ENCODE measurements around the gene MAGEB4. TPM values are rescaled to one million over a fixed set of nuclear protein-coding genes. Genes with fewer than 3 reads are reported as not detected.

MAGEB4 gene
- total RNA-seq, 2 donors from 2014 or later, result not detected

- no peaks in the 10 kb centered on the region for H3K27me3 ChIP-seq
- no peaks in the 10 kb centered on the region for H3K9me3 ChIP-seq
- 63% methylated on average over 4 of the region's 4 CpGs; no CpG with 5 or more reads in 1 of the 2 donors for WGBS, 2 donors
- TF ChIP-seq POLR2A (IDR thresholded peaks at IDR 0.05) (no peak), CTCF (IDR thresholded peaks at IDR 0.05) (no peak)
- DNase-seq, result no peak
- H3K4me1 ChIP-seq, result no peaks in the 10 kb centered on the region
- no peak within 1 kb of the TSS for H3K4me3 ChIP-seq
- H3K36me3 ChIP-seq (replicated peaks in 1 of 2; ENCODE audit: insufficient read depth in 1 of 2, low read depth in 2 of 2), result no peaks in the 10 kb centered on the region
- no peak for ATAC-seq
- intact Hi-C loops (cut with DNase I), result no loop called here
- no peak within 1 kb of the TSS for H3K27ac ChIP-seq
Measured at GRCh38 chrX:30230395-30230794, 11.4 kb upstream of the MAGEB4 start, which contains the start of gene MAGEB3. Gene MAGEB3 (plus strand): TSS chrX:30230657. CDS start chrX:30235925, 5,268 bp downstream.

GRCh38 chrX:30246769-30247489, 5.1 kb downstream of the MAGEB4 start, which contains the start of gene MAGEB1:
Gene MAGEB1 (plus strand): TSS chrX:30247146. CDS start chrX:30250494, 3,348 bp downstream.
- no peaks in the 10 kb centered on the region for H3K36me3 ChIP-seq (replicated peaks in 1 of 2; ENCODE audit: insufficient read depth in 1 of 2, low read depth in 2 of 2)
- TF ChIP-seq POLR2A (IDR thresholded peaks at IDR 0.05) (no peak), CTCF (IDR thresholded peaks at IDR 0.05) (no peak)
- H3K4me3 ChIP-seq, result no peak within 1 kb of the TSS
- no peaks in the 10 kb centered on the region for H3K4me1 ChIP-seq
- no peak for ATAC-seq
- no peak within 1 kb of the TSS for H3K27ac ChIP-seq
- H3K27me3 ChIP-seq, result no peaks in the 10 kb centered on the region
- WGBS, 2 donors, result 84 to 89% methylated on average over 10 to 12 of the region's 38 CpGs
- no peaks in the 10 kb centered on the region for H3K9me3 ChIP-seq
- no peak for DNase-seq
- intact Hi-C loops (cut with DNase I), result no loop called here

- no peaks in the 10 kb centered on the region for H3K9me3 ChIP-seq
- H3K36me3 ChIP-seq (replicated peaks in 1 of 2; ENCODE audit: insufficient read depth in 1 of 2, low read depth in 2 of 2), result no peaks in the 10 kb centered on the region
- no peak overlapping the region for H3K4me3 ChIP-seq
- H3K27me3 ChIP-seq, result no peaks in the 10 kb centered on the region
- DNase-seq (no peak), ATAC-seq (no peak)
- no peaks in the 10 kb centered on the region for H3K4me1 ChIP-seq
- intact Hi-C loops (cut with DNase I), result no loop called here
- no peak for TF ChIP-seq CTCF (IDR thresholded peaks at IDR 0.05)
- no peak for TF ChIP-seq POLR2A (IDR thresholded peaks at IDR 0.05)
- 50 to 53% methylated on average over 3 to 4 of the region's 4 CpGs for WGBS, 2 donors
- no peak overlapping the region for H3K27ac ChIP-seq
Measured at GRCh38 chrX:30248854-30249253, 7.1 kb downstream of the MAGEB4 start.

- ATAC-seq, result no peak
Measured at GRCh38 chrX:30253257-30253656, 11.5 kb downstream of the MAGEB4 start.

More at GRCh38 chrX:30253257-30253656, 11.5 kb downstream of the MAGEB4 start:
- 90 to 100% methylated on average over 1 of the region's 1 CpG for WGBS, 2 donors
- no peak overlapping the region for H3K27ac ChIP-seq
- H3K9me3 ChIP-seq, result no peaks in the 10 kb centered on the region
- no peaks in the 10 kb centered on the region for H3K36me3 ChIP-seq (replicated peaks in 1 of 2; ENCODE audit: insufficient read depth in 1 of 2, low read depth in 2 of 2)
- DNase-seq, result no peak
- no peaks in the 10 kb centered on the region for H3K4me1 ChIP-seq
- no peaks in the 10 kb centered on the region for H3K27me3 ChIP-seq
- TF ChIP-seq POLR2A (IDR thresholded peaks at IDR 0.05), result no peak
- no peak for TF ChIP-seq CTCF (IDR thresholded peaks at IDR 0.05)
- no peak overlapping the region for H3K4me3 ChIP-seq
- intact Hi-C loops (cut with DNase I), result no loop called here
